OCI-LY3 (cell line): ENCODE data around the gene CES1.
"Not testable (repeated sequence)": the region's sequence is repeated elsewhere in the genome, so short reads cannot be mapped to it uniquely, and the experiment has no call there.

Source experiments
- H2AFZ ChIP-seq: fragments of 200-600, 300-600 bp; shearing (Covaris generic); 2 replicates; pipeline ENCODE4 v1.6.0; 2014; ENCODE audit warnings: antibody characterized with exemption, low read depth, low read length
- H3K27ac ChIP-seq: fragments of 200-600, 300-600 bp; sonication (generic); 2 replicates; pipeline ENCODE4 v1.5.1; 2014; ENCODE audit warnings: mild to moderate bottlenecking, low read length, moderate library complexity, mixed read lengths
- H3K27me3 ChIP-seq: fragments of 200-600, 300-600 bp; sonication (generic); 2 replicates; pipeline ENCODE4 v1.6.1; 2014; ENCODE audit warnings: low read depth, low read length, mixed read lengths
- H3K36me3 ChIP-seq: fragments of 200-600, 300-600 bp; sonication (generic); replicated peaks from 2 replicates; pipeline ENCODE3; 2014; ENCODE audit warnings: low read depth, low read length, mixed read lengths
- H3K4me1 ChIP-seq: fragments of 300-600, 200-600 bp; sonication (generic); 2 replicates; pipeline ENCODE4 v1.6.1; 2014; ENCODE audit warnings: low read length, mixed read lengths
- H3K4me2 ChIP-seq: fragments of 200-600, 300-600 bp; sonication (generic); 2 replicates; pipeline ENCODE4 v1.6.1; 2014; ENCODE audit warnings: low read length, mixed read lengths
- H3K4me3 ChIP-seq: fragments of 300-600, 200-600 bp; sonication (generic); 2 replicates; pipeline ENCODE4 v1.5.1; 2014; ENCODE audit warnings: antibody characterized with exemption, mild to moderate bottlenecking, low read length, moderate library complexity
- H3K79me2 ChIP-seq: fragments of 300-600, 200-600 bp; shearing (Covaris generic); 2 replicates; pipeline ENCODE4 v1.6.1; 2014; ENCODE audit warnings: mild to moderate bottlenecking, low read length, mixed read lengths
- H3K9ac ChIP-seq: fragments of 300-600, 200-600 bp; shearing (Covaris generic); 2 replicates; pipeline ENCODE4 v1.6.0; 2014; ENCODE audit warnings: mild to moderate bottlenecking, low read length, moderate library complexity
- H3K9me3 ChIP-seq: fragments of 200-600, 300-600 bp; shearing (Covaris generic); 2 replicates; pipeline ENCODE4 v1.6.1; 2014; ENCODE audit warnings: low read length, mixed read lengths; ENCODE audit not compliant: insufficient read depth
- H4K20me1 ChIP-seq: fragments of 200-600, 300-600 bp; sonication (generic); 2 replicates; pipeline ENCODE4 v1.6.1; 2016; ENCODE audit warnings: low read length, mixed read lengths; ENCODE audit not compliant: insufficient read depth
- CTCF ChIP-seq: fragments of 200-600, 300-600 bp; sonication (generic); IDR thresholded peaks from 2 replicates; pipeline ENCODE4 v1.5.1; 2014; ENCODE audit warnings: antibody characterized with exemption, low read length, low read depth
- EZH2phosphoT487 ChIP-seq: fragments of 200-600 bp; shearing (Covaris generic); IDR thresholded peaks from 2 replicates; pipeline ENCODE4 v1.6.1; 2018; ENCODE audit warnings: antibody characterized with exemption, mixed run types, low read depth

Gene CES1

GRCh38 chr16:55810451-55810961, 22.4 kb downstream of the CES1 start:
- Histone ChIP-seq H3K4me1 (no peaks in the 10 kb centered on the region), H3K4me3 (no peak overlapping the region), H2AFZ (no peak overlapping the region), H3K4me2 (no peak overlapping the region), H4K20me1 (no peaks in the 10 kb centered on the region), H3K27me3 (0 out of 2 replicates have a peak, but pooled peaks cover 4% of the 10 kb centered on the region), H3K79me2 (no peaks in the 10 kb centered on the region), H3K9me3 (no peaks in the 10 kb centered on the region), H3K9ac (no peak overlapping the region), H3K36me3 (no peaks in the 10 kb centered on the region), H3K27ac (no peak overlapping the region)
- TF ChIP-seq EZH2phosphoT487 (no peak), CTCF (no peak)

GRCh38 chr16:55809851-55810250, 23.0 kb downstream of the CES1 start:
- no peak overlapping the region for H3K4me2 ChIP-seq
- no peaks in the 10 kb centered on the region for H3K36me3 ChIP-seq
- H4K20me1 ChIP-seq, result no peaks in the 10 kb centered on the region
- H3K79me2 ChIP-seq, result no peaks in the 10 kb centered on the region
- H3K4me3 ChIP-seq, result no peak overlapping the region
- H3K27ac ChIP-seq, result no peak overlapping the region
- H3K4me1 ChIP-seq, result no peaks in the 10 kb centered on the region
- no peaks in the 10 kb centered on the region for H3K9me3 ChIP-seq
- no peak overlapping the region for H2AFZ ChIP-seq
- H3K27me3 ChIP-seq, result 0 out of 2 replicates have a peak, but pooled peaks cover 4% of the 10 kb centered on the region
- no peak overlapping the region for H3K9ac ChIP-seq
- TF ChIP-seq EZH2phosphoT487, result no peak
- no peak for TF ChIP-seq CTCF

GRCh38 chr16:55809386-55809785, 23.5 kb downstream of the CES1 start:
- Histone ChIP-seq H2AFZ (no peak overlapping the region), H3K9ac (no peak overlapping the region), H3K36me3 (no peaks in the 10 kb centered on the region), H3K27ac (no peak overlapping the region), H3K4me1 (no peaks in the 10 kb centered on the region), H4K20me1 (no peaks in the 10 kb centered on the region), H3K79me2 (no peaks in the 10 kb centered on the region), H3K9me3 (no peaks in the 10 kb centered on the region), H3K27me3 (0 out of 2 replicates have a peak, but pooled peaks cover 4% of the 10 kb centered on the region), H3K4me2 (no peak overlapping the region), H3K4me3 (no peak overlapping the region)
- TF ChIP-seq EZH2phosphoT487 (no peak), CTCF (no peak)

- not testable (repeated sequence) for H2AFZ ChIP-seq, H3K4me3 ChIP-seq, H3K27me3 ChIP-seq, H3K4me2 ChIP-seq, H3K79me2 ChIP-seq, H4K20me1 ChIP-seq, H3K27ac ChIP-seq, H3K9ac ChIP-seq, H3K4me1 ChIP-seq, H3K36me3 ChIP-seq, H3K9me3 ChIP-seq
These were observed 24.6 kb downstream of the CES1 start for GRCh38 chr16:55808286-55808685.

GRCh38 chr16:55805104-55805503, 27.8 kb downstream of the CES1 start:
- not testable (repeated sequence) for H3K27me3 ChIP-seq, H3K79me2 ChIP-seq, H3K36me3 ChIP-seq, H2AFZ ChIP-seq, H3K4me1 ChIP-seq, H3K4me2 ChIP-seq, H4K20me1 ChIP-seq, H3K9me3 ChIP-seq, H3K27ac ChIP-seq, H3K4me3 ChIP-seq, H3K9ac ChIP-seq

- H3K9ac ChIP-seq, H4K20me1 ChIP-seq, H3K9me3 ChIP-seq: not testable (repeated sequence)
These were observed 29.2 kb downstream of the CES1 start for GRCh38 chr16:55803681-55804080.

GRCh38 chr16:55792934-55793374, 39.9 kb downstream of the CES1 start:
- not testable (repeated sequence) for H3K27ac ChIP-seq, H3K9me3 ChIP-seq, H3K4me2 ChIP-seq, H4K20me1 ChIP-seq, H3K27me3 ChIP-seq, H3K4me1 ChIP-seq, H3K4me3 ChIP-seq, H3K79me2 ChIP-seq, H2AFZ ChIP-seq, H3K36me3 ChIP-seq, H3K9ac ChIP-seq

More at GRCh38 chr16:55803681-55804080, 29.2 kb downstream of the CES1 start:
- H3K4me1 ChIP-seq, H3K36me3 ChIP-seq, H3K27me3 ChIP-seq, H3K27ac ChIP-seq, H2AFZ ChIP-seq, H3K4me2 ChIP-seq, H3K79me2 ChIP-seq, H3K4me3 ChIP-seq: not testable (repeated sequence)
